ENCODE data around the gene DYNLT2.

The DYNLT2 gene

DNA sequence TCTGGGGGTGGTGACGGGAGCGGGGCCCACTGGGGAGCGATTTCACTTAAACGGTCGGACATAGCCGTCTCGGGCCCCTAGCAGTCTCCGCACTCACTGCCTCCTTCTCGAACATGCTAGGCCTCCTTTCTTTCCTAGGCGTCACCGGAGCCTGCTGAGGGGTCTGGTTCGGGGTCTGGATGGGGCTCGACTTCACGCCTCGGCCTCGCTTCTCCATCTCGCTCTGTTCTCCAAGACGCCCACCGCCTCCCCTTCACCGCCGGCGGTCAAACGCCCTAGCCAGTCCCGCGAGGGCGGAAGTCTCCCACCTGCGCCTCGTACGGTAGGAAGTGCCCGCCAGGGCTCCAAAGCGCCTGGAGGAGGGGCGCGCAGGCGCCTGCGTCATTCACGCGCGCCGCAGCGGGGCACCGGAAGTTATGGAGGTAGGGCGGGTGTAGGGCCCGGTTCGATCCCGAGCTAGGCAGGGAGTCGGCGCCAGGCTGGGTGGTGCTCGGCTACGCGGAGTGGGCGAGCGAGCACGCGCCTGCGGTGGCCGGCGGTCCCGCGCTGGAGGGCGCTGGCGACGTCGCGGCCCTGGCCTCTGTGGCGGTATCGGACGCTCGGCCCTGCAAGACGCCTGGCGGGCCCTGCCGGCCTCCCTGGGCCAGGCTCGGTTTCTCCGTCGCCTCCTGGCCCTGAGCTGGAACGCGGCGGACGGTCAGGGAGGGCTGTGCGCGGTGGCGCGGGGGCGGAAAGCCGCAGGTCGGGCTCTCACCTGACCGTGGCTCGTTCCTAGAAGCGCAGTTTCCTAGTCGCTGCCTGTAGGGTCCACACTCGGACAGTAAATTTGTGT, at the start of gene DYNLT2, which contains the start of gene ERMARD:
TSS of gene DYNLT2 (minus strand) at position 331 of the 832 bp plus-strand sequence. CDS start at position 217, 114 bp downstream.
TSS of gene ERMARD (plus strand) at position 381 of the 832 bp plus-strand sequence. CDS start at position 417, 36 bp downstream.
- Histone ChIP-seq H3K36me3 (ENCODE audit: insufficient read depth, low read depth, low read length) (no peaks in the 10 kb centered on the region; the same call in 1 of the 2 replicates), H3K9me3 (ENCODE audit: insufficient read depth, low read depth, low read length) (no peaks in the 10 kb centered on the region), H3K27me3 (ENCODE audit: insufficient read depth, low read length) (no peaks in the 10 kb centered on the region), H3K27ac (ENCODE audit: low read length) (peak within 1 kb of the TSS; percentile 96), H3K4me3 (ENCODE audit: low read length) (peak within 1 kb of the TSS; percentile 99), H3K4me1 (ENCODE audit: insufficient read depth, low read length) (peaks cover 7% of the 10 kb centered on the region; the same call in 1 of the 2 replicates), H3K9ac (ENCODE audit: low read depth, low read length) (peak within 1 kb of the TSS; percentile 99)

GRCh38 chr6:169800668-169801395, 49.5 kb upstream of the DYNLT2 start:
- no peak overlapping the region for H3K4me3 ChIP-seq (ENCODE audit: low read length)
- H3K27me3 ChIP-seq (ENCODE audit: insufficient read depth, low read length) = peaks cover 22% of the 10 kb centered on the region
- no peak overlapping the region for H3K27ac ChIP-seq (ENCODE audit: low read length)
- peaks cover 6% of the 10 kb centered on the region; the same call in 1 of the 2 replicates for H3K4me1 ChIP-seq (ENCODE audit: insufficient read depth, low read length)
- no peaks in the 10 kb centered on the region for H3K36me3 ChIP-seq (ENCODE audit: insufficient read depth, low read depth, low read length)
- H3K9me3 ChIP-seq (ENCODE audit: insufficient read depth, low read depth, low read length) = no peaks in the 10 kb centered on the region
- no peak overlapping the region for H3K9ac ChIP-seq (ENCODE audit: low read depth, low read length)

DNA sequence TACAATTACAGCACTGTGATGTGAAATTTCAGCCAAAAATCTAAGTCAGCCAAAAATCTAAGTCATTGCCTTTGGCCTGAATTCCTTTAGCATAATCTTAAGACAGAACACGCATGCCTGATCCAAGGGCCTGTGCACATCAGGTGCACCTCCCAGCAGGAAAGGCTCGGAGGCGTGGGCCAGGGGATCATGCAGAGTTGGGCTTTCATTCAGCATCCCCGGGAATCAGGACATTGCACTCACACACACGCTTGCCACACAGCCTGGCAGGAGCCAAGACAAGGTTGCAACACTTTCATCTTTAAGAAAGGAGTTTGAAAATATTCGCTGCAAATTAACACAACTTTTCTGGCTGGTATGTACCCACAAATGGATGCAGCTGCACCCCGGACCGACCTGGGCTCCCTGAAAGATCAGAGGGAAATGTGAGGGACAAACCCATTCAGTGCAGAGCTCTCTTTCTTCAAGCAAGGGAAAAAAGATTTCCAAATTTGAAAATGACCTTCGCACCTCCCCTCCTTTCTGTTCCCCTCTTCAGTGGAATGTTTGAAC, 48.8 kb upstream of the DYNLT2 start:
- Histone ChIP-seq H3K27me3 (ENCODE audit: insufficient read depth, low read length) (peaks cover 15% of the 10 kb centered on the region), H3K27ac (ENCODE audit: low read length) (no peak overlapping the region), H3K36me3 (ENCODE audit: insufficient read depth, low read depth, low read length) (no peaks in the 10 kb centered on the region), H3K4me3 (ENCODE audit: low read length) (no peak overlapping the region), H3K9ac (ENCODE audit: low read depth, low read length) (no peak overlapping the region), H3K9me3 (ENCODE audit: insufficient read depth, low read depth, low read length) (no peaks in the 10 kb centered on the region), H3K4me1 (ENCODE audit: insufficient read depth, low read length) (peaks cover 6% of the 10 kb centered on the region; the same call in 1 of the 2 replicates)

GRCh38 chr6:169799474-169799926, 48.1 kb upstream of the DYNLT2 start:
- Histone ChIP-seq H3K27ac (ENCODE audit: low read length) (no peak overlapping the region), H3K27me3 (ENCODE audit: insufficient read depth, low read length) (peaks cover 8% of the 10 kb centered on the region), H3K36me3 (ENCODE audit: insufficient read depth, low read depth, low read length) (no peaks in the 10 kb centered on the region), H3K4me1 (ENCODE audit: insufficient read depth, low read length) (peaks cover 6% of the 10 kb centered on the region; the same call in 1 of the 2 replicates), H3K4me3 (ENCODE audit: low read length) (no peak overlapping the region), H3K9ac (ENCODE audit: low read depth, low read length) (no peak overlapping the region), H3K9me3 (ENCODE audit: insufficient read depth, low read depth, low read length) (no peaks in the 10 kb centered on the region)

DNA sequence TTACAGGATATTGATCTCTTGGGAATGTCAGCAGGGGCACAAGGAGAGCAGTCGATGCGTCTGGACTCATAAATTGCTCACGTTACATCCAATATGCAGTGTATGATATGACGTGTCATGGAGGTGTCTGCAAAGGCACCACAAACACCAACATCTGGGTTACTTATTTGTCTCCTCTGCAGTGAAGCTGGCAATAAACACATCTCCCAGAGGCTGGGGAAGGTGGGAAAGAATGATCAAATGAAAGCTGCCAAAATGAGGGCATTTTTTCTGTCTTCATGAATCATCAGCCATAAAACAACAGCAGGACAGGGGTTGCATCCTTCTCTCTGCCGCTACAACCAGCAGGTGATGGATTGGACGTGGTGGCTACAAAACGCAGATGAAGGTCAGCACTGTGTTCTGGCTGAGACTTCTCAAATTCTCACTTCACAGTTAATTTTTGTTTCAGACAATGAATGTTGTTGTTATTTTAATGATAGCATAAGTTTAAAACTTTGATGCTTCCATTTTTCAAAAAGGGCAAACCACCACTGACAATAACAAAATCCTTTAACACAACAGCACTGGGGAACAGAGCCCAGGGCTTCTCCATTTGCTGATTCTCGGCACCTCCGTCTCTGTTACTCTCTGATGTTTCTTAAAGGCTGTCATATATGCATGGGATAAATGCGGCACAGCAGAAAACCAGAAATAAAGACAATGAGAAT, 47.5 kb upstream of the DYNLT2 start:
- no peak overlapping the region for H3K9ac ChIP-seq (ENCODE audit: low read depth, low read length)
- no peak overlapping the region for H3K27ac ChIP-seq (ENCODE audit: low read length)
- no peak overlapping the region for H3K4me3 ChIP-seq (ENCODE audit: low read length)
- no peaks in the 10 kb centered on the region for H3K9me3 ChIP-seq (ENCODE audit: insufficient read depth, low read depth, low read length)
- peaks cover 6% of the 10 kb centered on the region; the same call in 1 of the 2 replicates for H3K4me1 ChIP-seq (ENCODE audit: insufficient read depth, low read length)
- 0 out of 2 replicates have a peak, but pooled peaks cover 3% of the 10 kb centered on the region for H3K27me3 ChIP-seq (ENCODE audit: insufficient read depth, low read length)
- no peaks in the 10 kb centered on the region for H3K36me3 ChIP-seq (ENCODE audit: insufficient read depth, low read depth, low read length)

DNA sequence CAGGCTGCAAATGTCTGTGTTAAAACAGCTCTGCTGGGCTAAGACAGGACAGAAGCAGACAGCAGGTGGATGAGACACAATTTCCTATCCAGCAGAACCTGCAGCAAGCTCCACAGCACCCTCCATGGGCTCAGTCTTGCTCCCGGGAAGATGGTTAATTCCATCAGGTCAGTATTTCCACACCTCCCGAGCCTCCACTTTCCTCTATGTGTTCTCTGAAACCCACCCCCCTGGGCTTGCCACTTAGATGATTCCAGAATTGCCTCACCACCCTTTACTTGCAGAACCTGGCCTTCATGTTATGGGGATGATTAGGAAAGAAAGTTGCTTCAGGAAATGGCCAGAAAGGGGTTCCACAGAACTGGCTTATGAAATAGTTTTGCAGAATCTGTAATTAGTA, 43.8 kb upstream of the DYNLT2 start:
- Histone ChIP-seq H3K9me3 (ENCODE audit: insufficient read depth, low read depth, low read length) (no peaks in the 10 kb centered on the region), H3K27me3 (ENCODE audit: insufficient read depth, low read length) (peaks cover 12% of the 10 kb centered on the region), H3K9ac (ENCODE audit: low read depth, low read length) (no peak overlapping the region), H3K4me1 (ENCODE audit: insufficient read depth, low read length) (peaks cover 6% of the 10 kb centered on the region; the same call in 1 of the 2 replicates), H3K4me3 (ENCODE audit: low read length) (no peak overlapping the region), H3K27ac (ENCODE audit: low read length) (no peak overlapping the region), H3K36me3 (ENCODE audit: insufficient read depth, low read depth, low read length) (no peaks in the 10 kb centered on the region)

DNA sequence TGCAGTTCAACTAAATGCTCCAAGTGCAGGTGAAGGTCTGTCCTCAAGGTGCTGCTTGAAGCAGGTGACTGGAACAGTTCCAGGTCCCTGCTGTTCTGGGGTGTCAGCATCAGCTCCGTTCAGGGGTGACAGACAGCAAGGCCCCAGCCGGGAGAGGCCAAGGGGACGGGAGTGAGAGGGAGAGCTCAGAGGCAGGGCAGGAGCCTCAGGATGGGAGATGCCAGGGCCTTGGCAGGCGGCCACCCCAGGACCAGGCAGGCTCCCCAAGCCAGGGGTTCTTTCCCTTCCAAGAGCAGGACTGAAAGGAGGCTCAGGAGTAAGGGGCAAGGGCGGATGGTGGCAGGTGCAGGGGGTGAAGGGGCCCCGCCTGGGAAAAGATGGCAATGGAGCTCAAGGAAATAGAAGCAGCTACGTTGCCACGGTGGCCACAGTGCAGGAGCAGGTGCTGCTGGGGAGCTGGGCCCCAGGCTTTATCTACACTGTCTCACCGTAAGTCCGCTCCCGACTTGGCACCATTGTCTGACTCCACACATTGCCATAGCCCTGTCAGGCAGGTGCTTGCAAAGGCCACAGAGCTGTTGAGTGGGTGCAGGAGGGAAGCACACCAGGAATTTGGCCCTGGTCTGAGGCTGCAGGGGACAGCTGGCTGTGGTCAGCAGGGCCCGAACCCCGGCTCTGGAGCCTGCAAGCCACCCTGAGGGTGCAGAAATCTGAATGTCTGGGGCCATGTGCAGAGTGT, 43.1 kb upstream of the DYNLT2 start:
- H3K9me3 ChIP-seq (ENCODE audit: insufficient read depth, low read depth, low read length) = no peaks in the 10 kb centered on the region
- no peaks in the 10 kb centered on the region; the same call in 1 of the 2 replicates for H3K4me1 ChIP-seq (ENCODE audit: insufficient read depth, low read length)
- H3K9ac ChIP-seq (ENCODE audit: low read depth, low read length) = no peak overlapping the region
- peaks cover 15% of the 10 kb centered on the region for H3K27me3 ChIP-seq (ENCODE audit: insufficient read depth, low read length)
- H3K36me3 ChIP-seq (ENCODE audit: insufficient read depth, low read depth, low read length) = no peaks in the 10 kb centered on the region
- no peak overlapping the region for H3K4me3 ChIP-seq (ENCODE audit: low read length)
- H3K27ac ChIP-seq (ENCODE audit: low read length) = no peak overlapping the region

DNA sequence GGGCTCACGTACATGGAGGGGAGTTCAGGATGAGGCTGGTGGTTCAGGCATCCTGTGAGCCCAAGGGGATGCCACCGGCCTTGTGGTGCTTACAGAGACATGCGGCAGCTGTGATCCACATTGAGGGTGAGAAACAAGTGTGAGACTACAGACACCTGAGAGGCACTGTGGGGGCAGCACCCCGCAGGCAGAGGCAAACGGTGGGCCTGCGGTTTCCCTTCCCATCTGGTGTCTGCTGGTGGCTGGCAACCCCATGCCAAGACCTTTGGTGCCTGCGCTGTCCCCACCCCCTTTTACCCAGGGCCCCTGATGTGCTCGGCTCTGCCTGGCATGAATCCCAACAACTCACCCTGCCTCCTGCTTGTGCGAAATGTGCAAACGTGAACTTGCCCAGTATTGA, 42.0 kb upstream of the DYNLT2 start:
- Histone ChIP-seq H3K36me3 (ENCODE audit: insufficient read depth, low read depth, low read length) (no peaks in the 10 kb centered on the region), H3K4me3 (ENCODE audit: low read length) (no peak overlapping the region), H3K4me1 (ENCODE audit: insufficient read depth, low read length) (no peaks in the 10 kb centered on the region; the same call in 1 of the 2 replicates), H3K9ac (ENCODE audit: low read depth, low read length) (no peak overlapping the region), H3K27ac (ENCODE audit: low read length) (no peak overlapping the region), H3K9me3 (ENCODE audit: insufficient read depth, low read depth, low read length) (no peaks in the 10 kb centered on the region), H3K27me3 (ENCODE audit: insufficient read depth, low read length) (peaks cover 19% of the 10 kb centered on the region)

DNA sequence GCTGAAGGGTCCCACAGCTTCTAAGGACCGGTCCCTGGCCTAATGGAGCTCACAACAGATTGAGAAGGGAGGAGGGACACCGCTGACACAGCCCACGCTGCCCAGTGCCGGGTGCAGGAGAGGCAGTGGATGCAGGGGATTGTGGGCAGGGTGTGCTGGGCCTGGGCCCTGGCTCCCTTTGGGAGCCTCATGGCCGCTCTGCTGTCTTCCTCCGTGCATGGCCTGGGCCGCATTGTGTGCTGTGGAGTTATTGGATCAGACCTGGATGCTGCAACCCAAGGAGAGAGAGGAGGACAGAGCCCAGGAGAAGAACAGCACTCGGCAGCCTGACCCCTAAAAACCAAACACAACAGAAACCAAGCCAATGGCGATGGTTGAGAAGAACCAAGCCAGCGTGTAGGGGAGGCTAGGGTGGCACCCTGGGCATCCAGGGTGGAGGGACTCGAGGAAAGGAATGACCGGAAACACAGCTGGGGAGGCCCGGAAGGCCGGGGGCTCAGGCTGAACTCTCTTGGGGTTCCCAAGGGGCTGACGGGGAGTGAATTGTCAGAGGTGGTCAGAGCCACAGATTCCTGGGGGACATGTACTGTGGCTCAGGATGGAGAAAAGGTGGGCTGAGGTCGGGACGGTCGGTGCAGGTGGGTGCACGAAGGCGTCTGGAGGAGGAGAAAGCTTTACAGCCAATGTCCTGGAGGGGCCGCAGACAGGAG, 41.1 kb upstream of the DYNLT2 start:
- Histone ChIP-seq H3K27me3 (ENCODE audit: insufficient read depth, low read length) (peaks cover 19% of the 10 kb centered on the region), H3K36me3 (ENCODE audit: insufficient read depth, low read depth, low read length) (no peaks in the 10 kb centered on the region), H3K27ac (ENCODE audit: low read length) (no peak overlapping the region), H3K9me3 (ENCODE audit: insufficient read depth, low read depth, low read length) (no peaks in the 10 kb centered on the region), H3K4me1 (ENCODE audit: insufficient read depth, low read length) (no peaks in the 10 kb centered on the region; the same call in 1 of the 2 replicates), H3K4me3 (ENCODE audit: low read length) (no peak overlapping the region), H3K9ac (ENCODE audit: low read depth, low read length) (no peak overlapping the region)

GRCh38 chr6:169791721-169792131, 40.4 kb upstream of the DYNLT2 start:
- no peak overlapping the region for H3K4me3 ChIP-seq (ENCODE audit: low read length)
- peaks cover 19% of the 10 kb centered on the region for H3K27me3 ChIP-seq (ENCODE audit: insufficient read depth, low read length)

More at GRCh38 chr6:169791721-169792131, 40.4 kb upstream of the DYNLT2 start:
- H3K27ac ChIP-seq (ENCODE audit: low read length) = no peak overlapping the region
- H3K4me1 ChIP-seq (ENCODE audit: insufficient read depth, low read length) = no peaks in the 10 kb centered on the region; the same call in 1 of the 2 replicates
- H3K9me3 ChIP-seq (ENCODE audit: insufficient read depth, low read depth, low read length) = no peaks in the 10 kb centered on the region
- no peak overlapping the region for H3K9ac ChIP-seq (ENCODE audit: low read depth, low read length)
- no peaks in the 10 kb centered on the region for H3K36me3 ChIP-seq (ENCODE audit: insufficient read depth, low read depth, low read length)

Measured in iPS-20b (cell line).